Ammon's horn (tissue), 1 donor: ENCODE data around the gene HLA-DQA2.
A peak's percentile ranks its signal among the peaks of the same experiment; 100 is the strongest.
"Not testable (repeated sequence)": the region's sequence is repeated elsewhere in the genome, so short reads cannot be mapped to it uniquely, and the experiment has no call there.

Experiments used
- DNase-seq: peaks from one replicate; pipeline ENCODE4 v3.0.0-alpha.2; 2016; ENCODE audit warnings: low spot score

HLA-DQA2 gene

GRCh38 chr6:32741031-32741960 is at the start of gene HLA-DQA2:
TSS of gene HLA-DQA2 (plus strand) at chr6:32741391. CDS start at chr6:32741444, 53 bp downstream.
- DNase-seq = no peak

GRCh38 chr6:32692019-32692418 is 49.2 kb upstream of the HLA-DQA2 start:
- DNase-seq = no peak

- DNase-seq = no peak
Measured at GRCh38 chr6:32697031-32697430, 44.2 kb upstream of the HLA-DQA2 start.

GRCh38 chr6:32700391-32701040 is 40.7 kb upstream of the HLA-DQA2 start:
- peak; percentile 78 for DNase-seq

GRCh38 chr6:32703347-32703746 is 37.8 kb upstream of the HLA-DQA2 start:
- no peak for DNase-seq

GRCh38 chr6:32705164-32705563 is 36.0 kb upstream of the HLA-DQA2 start:
- not testable (repeated sequence) for DNase-seq

DNA sequence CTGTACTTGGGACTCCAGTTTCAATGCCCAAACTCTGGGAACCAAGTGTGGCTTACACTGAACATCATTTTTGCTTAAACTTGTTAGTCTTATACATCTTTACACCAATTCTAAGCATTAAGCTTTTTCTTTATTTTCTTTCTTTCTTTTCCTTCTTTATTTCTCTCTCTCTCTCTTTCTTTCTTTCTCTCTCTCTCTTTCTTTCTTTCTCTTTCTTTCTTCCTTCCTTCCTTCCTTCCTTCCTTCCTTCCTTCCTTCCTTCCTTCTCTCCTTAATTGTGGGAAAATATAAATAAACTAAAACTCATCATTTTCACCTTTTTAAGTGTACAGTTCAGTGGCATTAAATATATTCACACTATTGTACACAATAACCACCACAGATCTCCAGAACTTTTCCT is 31.6 kb upstream of the HLA-DQA2 start:
- DNase-seq = no peak

DNA sequence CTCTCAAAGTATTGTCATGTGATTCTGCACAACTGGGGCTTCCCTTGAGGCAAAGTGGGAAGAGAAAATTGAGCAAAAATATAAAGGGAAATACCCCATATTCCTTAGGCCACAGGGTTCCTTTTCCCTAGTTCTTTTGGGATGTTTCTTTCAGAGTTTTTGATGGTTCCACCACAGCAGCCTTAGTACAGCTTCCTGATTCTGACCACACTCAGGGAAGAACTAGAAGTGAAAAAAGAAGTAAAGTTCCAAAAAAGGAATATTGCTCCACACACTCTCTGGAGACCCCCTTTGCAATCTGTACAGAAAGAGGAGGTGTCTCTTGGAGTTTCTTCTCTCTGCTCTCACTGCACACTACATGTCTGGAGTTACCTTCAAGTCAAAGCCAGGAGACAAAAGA is 27.9 kb upstream of the HLA-DQA2 start:
- no peak for DNase-seq

- no peak for DNase-seq
Measured at GRCh38 chr6:32716396-32716795, 24.8 kb upstream of the HLA-DQA2 start.

DNA sequence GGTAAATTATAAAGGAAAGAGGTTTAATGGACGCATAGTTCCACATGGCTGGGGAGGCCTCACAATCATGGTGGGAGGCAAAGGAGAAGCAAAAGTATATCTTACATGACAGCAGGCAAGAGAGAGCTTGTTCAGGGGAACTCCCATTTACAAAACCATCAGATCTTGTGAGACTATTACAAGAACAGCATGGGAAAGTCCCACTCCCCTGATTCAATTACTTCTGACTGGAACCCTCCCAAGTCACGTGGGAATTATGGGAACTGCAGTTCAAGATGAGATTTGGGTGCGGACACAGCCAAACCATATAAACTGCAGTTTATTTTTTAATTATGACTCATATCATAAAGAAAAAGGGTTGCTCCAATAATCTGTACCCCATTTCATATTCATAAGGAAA is 22.3 kb upstream of the HLA-DQA2 start:
- no peak for DNase-seq

DNA sequence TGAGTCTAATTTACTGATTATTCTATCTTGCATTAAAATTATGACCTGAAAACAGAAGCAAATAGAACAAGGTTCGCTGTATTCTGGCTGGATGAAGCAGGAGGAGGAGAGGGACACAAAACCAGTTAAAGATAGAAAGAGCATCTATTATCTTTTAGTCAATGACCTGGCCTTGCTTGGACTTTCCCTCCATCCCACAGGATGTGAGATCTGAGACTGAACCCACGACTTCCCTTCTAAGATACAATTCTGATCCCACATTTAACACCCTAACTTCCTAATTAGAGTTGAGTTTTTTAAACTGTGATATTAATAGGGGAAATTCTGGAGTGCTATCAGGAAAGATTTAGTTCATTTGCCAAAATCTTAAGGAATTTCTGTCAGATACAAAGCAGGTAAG is 3.1 kb upstream of the HLA-DQA2 start:
- no peak for DNase-seq

- no peak for DNase-seq
Measured at GRCh38 chr6:32742374-32742773, 1.2 kb downstream of the HLA-DQA2 start.

DNA sequence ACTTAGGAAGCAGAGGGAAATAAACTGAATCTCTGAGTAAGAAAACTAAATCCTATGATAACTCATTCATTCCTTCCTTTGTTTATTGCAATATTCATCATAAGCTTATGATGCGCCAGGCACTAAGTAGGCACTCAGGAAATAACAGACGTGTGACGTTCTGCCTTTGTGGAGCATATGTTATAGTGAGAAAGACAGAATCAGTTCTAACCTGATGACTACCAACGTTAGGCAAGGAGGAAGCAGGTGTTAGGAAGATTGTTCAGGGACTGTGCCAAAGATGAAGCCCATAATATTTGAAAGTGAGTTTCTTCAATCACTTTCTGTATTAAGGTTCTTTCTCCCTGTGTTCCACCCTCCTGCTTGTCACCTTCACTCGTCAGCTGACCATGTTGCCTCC is 3.6 kb downstream of the HLA-DQA2 start:
- no peak for DNase-seq

DNA sequence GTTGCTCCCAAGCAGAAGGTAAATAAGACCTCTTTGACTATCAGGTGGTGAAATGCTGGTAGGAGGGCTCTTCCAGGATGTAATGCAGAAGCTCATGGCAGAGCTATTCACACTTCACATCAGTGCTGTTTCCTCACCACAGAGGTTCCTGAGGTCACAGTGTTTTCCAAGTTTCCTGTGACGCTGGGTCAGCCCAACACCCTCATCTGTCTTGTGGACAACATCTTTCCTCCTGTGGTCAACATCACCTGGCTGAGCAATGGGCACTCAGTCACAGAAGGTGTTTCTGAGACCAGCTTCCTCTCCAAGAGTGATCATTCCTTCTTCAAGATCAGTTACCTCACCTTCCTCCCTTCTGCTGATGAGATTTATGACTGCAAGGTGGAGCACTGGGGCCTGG is 4.5 kb downstream of the HLA-DQA2 start:
- DNase-seq = not testable (repeated sequence)

DNA sequence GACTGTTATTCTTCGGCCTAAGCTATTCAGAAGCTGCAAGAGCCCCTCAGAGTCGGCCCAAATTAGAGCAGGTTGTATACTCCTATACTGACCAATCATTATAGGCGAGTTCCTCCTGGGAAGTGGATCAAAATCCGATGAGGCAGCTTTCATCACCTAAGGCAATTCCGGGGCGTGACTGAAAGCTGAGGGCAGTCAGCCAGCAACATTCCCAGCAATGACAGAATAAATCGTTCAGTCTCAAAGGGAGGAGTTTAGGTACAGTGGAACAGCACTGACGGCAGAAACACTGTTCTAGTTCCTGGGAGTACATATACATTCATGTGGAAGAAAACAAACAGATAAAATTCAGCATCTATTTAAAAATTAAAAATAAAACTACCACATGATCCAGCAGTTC is 11.4 kb downstream of the HLA-DQA2 start:
- no peak for DNase-seq

DNA sequence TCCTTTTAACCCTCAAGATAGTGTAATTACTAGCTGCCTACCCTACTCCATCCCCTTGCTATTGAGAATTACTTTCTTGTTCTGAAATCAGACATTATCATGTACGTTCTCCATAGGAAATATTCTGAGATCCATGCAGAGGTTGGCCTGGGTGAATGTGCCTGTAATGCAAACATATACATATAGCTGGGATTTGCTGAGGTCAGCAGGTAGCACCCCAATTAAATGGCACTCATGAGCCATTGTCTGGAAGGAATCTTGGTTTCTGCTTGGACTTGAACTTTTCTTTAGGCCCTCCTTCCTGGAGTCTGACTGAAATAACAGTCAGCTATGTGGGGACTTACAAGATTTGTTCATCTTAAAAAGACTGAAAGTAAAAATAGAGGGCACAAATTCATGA is 18.5 kb downstream of the HLA-DQA2 start:
- DNase-seq = no peak

DNA sequence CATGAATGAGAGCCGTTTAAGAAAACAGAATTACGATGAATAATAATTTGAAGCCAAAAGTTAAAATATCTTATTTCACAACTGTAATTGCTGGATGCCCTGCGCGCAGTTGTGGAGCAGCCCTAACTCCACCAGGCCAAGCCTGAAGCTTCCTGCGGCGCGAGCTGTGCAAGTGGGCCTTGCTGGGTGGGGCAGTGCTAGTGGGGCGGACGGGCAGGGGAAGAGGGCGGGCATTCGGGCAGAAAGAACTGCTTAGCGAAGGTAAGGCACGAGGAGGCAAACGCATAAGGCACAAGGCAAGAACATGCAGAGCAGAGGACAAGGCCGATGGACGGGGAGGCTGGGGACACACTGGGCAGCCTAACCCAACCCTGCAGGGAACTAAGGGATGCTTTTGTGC is 19.9 kb downstream of the HLA-DQA2 start:
- DNase-seq = no peak

GRCh38 chr6:32761548-32761947 is 20.4 kb downstream of the HLA-DQA2 start:
- DNase-seq = no peak

- no peak for DNase-seq
Measured at GRCh38 chr6:32763421-32763820, 22.2 kb downstream of the HLA-DQA2 start, which contains the start of gene HLA-DQB2. TSS of gene HLA-DQB2 (minus strand) at chr6:32763532. CDS start at chr6:32763470, 62 bp downstream.

DNA sequence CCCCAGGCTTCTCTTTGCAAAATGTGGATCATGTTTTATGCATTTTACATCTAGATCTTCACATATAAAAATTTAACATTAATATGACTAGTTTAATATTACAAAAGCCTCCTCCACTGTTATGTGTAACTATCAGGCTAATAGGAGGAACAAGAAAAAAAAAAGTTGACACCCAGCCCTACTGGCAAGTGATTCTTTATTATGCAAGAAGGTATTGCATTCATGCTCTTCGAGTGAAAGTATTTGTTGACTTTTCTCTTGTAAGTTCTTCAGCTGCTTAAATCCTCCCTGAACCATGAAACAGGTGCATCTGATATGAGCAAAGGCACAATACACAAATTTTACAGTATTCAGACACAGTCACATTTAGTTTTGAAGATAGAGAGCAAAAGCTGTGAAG is 22.9 kb downstream of the HLA-DQA2 start:
- DNase-seq = no peak

DNA sequence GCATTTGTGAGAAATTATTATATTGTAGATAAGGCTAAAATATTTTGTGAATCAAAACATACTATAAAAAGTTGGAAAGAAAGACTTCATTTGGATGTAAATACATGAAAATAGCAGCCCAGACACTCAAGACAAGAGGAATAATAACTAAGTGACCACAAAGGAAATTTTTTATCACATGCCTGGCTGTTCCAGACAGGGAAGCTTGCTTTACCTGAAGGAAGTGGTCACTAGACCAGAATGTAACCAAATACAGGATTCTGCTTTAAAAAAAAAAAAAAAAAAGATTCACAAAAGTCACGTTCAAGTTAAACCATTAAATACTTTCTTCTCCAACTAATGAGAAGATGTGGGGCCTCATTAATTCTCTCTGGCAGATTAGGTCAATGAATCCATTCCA is 31.5 kb downstream of the HLA-DQA2 start:
- no peak for DNase-seq

DNA sequence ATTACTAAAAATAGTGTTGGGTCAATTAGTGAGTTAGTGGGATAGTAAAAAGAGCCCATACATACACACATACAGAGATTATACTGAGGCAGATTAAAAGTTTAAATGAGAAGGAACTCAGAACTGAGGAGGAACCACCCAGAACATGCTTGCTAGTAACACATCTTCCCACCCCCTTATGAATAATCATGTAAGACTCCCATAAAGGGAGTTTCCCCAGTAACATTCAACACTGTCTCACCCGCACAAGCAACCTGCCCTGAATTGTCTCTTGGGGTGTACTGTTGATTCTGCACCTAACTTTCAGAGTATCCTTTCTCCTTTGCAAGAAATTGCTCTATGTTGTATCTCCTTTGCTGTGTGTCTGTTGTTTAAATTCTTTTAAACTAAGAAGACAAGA is 33.2 kb downstream of the HLA-DQA2 start:
- DNase-seq = no peak

DNA sequence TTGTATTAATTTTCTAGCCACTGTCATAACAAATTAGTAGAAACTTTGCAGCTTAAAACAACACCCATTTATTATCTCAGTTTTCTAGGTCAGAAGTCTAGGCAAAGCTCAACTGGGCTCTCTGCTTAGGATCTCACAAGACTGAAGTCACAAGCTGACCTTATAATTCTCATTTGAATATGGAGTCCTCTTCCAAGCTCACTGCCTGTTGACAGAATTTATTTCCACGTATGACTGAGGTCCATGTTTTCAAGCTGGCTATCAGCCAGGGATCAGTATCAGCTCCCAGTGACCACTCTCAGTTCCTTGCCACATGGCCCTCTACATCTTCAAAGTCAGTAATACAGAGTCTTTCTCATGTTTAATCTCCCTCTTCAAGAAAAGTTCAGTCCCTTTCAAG is 33.9 kb downstream of the HLA-DQA2 start:
- DNase-seq = no peak
